Testis (tissue), 3 donors: ENCODE results near the gene MFAP3L. TPM values are rescaled to one million over a fixed set of nuclear protein-coding genes. Genes with fewer than 3 reads are reported as not detected.
A peak's percentile ranks its signal among the peaks of the same experiment; 100 is the strongest.

Source experiments
- DNase-seq: peaks from one replicate; pipeline ENCODE4 v3.0.0-alpha.2; 2019
- H3K27ac ChIP-seq, 2 donors: fragments of 200-600 bp; sonication (generic); one replicate each; pipeline ENCODE4 v1.5.1; 2019
- H3K27me3 ChIP-seq: fragments of 200-600 bp; sonication (generic); one replicate; pipeline ENCODE4 v1.5.1; 2019
- H3K36me3 ChIP-seq: fragments of 200-600 bp; sonication (generic); one replicate; pipeline ENCODE4 v1.5.1; 2017; ENCODE audit warnings: low read depth; ENCODE audit errors: missing control alignments
- H3K4me1 ChIP-seq: fragments of 200-600 bp; sonication (generic); one replicate; pipeline ENCODE4 v1.5.1; 2019
- H3K4me3 ChIP-seq, 2 donors: fragments of 200-600 bp; sonication (generic); one replicate each; pipeline ENCODE4 v1.5.1; 2017 to 2019
- H3K9me3 ChIP-seq: fragments of 200-600 bp; sonication (generic); one replicate; pipeline ENCODE4 v1.5.1; 2017
- POLR2A ChIP-seq: fragments of 450-650 bp; IDR thresholded peaks from one replicate; pipeline ENCODE4 v1.6.1; 2017; ENCODE audit warnings: antibody characterized with exemption, mild to moderate bottlenecking, moderate library complexity
- WGBS, 2 donors: methylation state at CpG; one replicate each; pipeline ENCODE4 v1.1.5; 2018; 5-methylcytosine and 5-hydroxymethylcytosine counted together
- intact Hi-C: fragments of 100-400 bp; cut with DNase I; formaldehyde crosslinking; loops from one replicate; pipeline ENCODE4 v1.15.1; 2023; ENCODE audit warnings: low total_unique reads
- polyA plus RNA-seq: library from polyadenylated mRNA; stranded (reverse); fragments of 350-450 nt; fragmentation: Illumina TruSeq; extraction: RNeasy Lipid Tissue Mini Kit (QIAGEN cat#74804); gene quantifications from one replicate; pipeline ENCODE4 v1.2.3, GENCODE V29; 2014; ENCODE audit warnings: low read depth, low replicate concordance; ENCODE audit not compliant: insufficient read depth
- total RNA-seq, 2 donors: library from RNA; depleted of rRNA; stranded (reverse); fragments of >200 nt; gene quantifications; one replicate each; pipeline ENCODE4 v1.2.3, GENCODE V29; 2016
- TF ChIP-seq, protein P1 (sequence below), 3 experiments: fragments of 450-650 bp in 2 of 3; fragments of 200-600 bp in 1 of 3; sonication (generic) in 1 of 3; IDR thresholded peaks; one replicate each; pipeline ENCODE4 v1.5.1; 2016 to 2019; ENCODE audit warnings: antibody characterized with exemption in 3 of 3, mild to moderate bottlenecking in 2 of 3, moderate library complexity in 1 of 3

Gene MFAP3L
- total and polyA plus RNA-seq, 3 donors from 2014 or later = 41.4 to 113 (median 78.6) TPM

DNA sequence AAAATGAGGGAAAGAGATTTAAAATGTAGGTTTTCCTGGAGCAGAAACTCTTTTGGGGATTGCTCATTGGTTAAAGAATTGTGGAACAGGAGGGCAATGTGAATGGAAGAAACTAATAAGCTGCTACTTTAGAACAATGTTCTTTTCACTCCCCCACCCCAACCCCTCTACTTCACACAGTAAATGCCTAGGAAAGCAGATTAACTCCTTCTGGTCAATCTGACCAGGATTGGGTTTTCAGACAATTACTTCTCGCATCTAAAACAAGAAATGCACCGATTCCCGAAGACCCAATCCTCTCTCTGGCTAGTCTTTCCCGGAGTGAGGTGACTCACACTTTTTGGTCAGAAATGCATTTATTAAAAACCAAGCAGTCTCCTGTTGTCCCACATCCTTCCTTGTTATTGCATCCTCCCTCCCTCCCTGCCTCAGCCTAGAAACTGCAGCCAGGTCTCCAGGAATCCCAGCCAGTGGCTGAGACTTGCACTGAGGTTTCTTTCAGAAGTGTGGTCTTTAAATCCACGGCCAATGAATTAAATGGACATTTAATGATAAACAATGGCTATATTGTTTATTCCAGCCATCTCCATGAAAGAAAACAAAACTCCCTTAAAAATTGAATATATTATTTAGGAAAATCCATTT is 21.4 kb downstream of the MFAP3L start:
- Histone ChIP-seq H3K27ac (no peak overlapping the region), H3K4me1 (peaks cover 3% of the 10 kb centered on the region), H3K9me3 (no peaks in the 10 kb centered on the region), H3K36me3 (no peaks in the 10 kb centered on the region), H3K27me3 (no peaks in the 10 kb centered on the region), H3K4me3 (no peak overlapping the region)
- no peak for DNase-seq
- TF ChIP-seq, protein P1, sequence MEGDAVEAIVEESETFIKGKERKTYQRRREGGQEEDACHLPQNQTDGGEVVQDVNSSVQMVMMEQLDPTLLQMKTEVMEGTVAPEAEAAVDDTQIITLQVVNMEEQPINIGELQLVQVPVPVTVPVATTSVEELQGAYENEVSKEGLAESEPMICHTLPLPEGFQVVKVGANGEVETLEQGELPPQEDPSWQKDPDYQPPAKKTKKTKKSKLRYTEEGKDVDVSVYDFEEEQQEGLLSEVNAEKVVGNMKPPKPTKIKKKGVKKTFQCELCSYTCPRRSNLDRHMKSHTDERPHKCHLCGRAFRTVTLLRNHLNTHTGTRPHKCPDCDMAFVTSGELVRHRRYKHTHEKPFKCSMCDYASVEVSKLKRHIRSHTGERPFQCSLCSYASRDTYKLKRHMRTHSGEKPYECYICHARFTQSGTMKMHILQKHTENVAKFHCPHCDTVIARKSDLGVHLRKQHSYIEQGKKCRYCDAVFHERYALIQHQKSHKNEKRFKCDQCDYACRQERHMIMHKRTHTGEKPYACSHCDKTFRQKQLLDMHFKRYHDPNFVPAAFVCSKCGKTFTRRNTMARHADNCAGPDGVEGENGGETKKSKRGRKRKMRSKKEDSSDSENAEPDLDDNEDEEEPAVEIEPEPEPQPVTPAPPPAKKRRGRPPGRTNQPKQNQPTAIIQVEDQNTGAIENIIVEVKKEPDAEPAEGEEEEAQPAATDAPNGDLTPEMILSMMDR (IDR thresholded peaks at IDR 0.05) = no peak
- TF ChIP-seq POLR2A = no peak
- 59 to 61% methylated on average over 5 of the region's 5 CpGs for WGBS, 2 donors
- intact Hi-C loops = no loop called here

DNA sequence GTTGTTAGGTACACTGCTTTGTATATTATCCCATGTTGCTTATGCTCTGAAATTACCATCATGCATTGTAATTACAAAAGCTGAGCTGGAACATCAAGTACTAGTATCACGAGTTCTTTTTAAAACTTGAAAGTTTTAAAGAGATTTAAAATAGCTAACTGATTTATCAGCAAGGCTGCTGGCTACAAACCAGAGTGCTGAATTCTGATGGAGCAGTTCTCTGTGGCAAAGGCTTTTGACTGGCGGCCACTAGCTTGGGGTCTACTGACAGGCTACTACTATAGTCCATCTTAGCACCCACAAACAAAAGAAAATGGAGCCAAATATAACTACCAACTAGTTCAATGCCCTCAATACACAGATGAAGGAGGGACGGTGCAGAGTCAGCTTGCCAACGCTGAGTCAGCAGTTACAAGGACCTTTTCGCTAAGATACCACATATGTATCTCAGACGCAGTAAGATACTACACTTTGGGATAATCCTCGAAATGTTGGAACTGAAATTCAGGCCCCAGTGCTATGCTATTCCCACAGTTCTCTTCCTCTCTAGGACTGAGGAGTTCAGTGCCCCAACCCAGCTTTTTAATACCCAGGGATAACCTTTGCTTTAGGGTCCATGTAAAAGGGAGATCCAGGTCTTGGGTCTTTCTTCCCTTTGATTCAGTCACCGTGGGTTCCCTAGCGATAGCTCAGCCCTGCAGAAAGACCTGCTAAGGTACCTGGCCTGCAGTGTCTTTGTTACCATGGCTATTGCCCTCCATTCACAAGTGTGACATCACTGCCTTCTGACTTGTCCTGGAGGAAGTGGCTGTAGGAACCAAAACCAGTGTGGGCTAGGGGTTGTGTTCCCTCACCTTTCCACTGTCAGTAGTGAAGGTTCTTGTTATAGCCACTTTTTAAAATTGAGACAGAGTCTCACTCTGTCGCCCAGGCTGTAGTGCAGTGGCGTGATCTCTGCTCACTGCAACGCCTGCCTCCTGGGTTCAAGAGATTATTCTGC is 22.8 kb downstream of the MFAP3L start:
- no peak overlapping the region for H3K4me3 ChIP-seq
- H3K27ac ChIP-seq = peak overlapping the region; percentile 43
- H3K36me3 ChIP-seq = no peaks in the 10 kb centered on the region
- DNase-seq = no peak
- H3K27me3 ChIP-seq = no peaks in the 10 kb centered on the region
- WGBS, 2 donors = 70 to 75% methylated on average over 12 of the region's 12 CpGs
- TF ChIP-seq, protein P1 (IDR thresholded peaks at IDR 0.05) = no peak
- TF ChIP-seq POLR2A = no peak
- intact Hi-C loops = no loop called here
- no peaks in the 10 kb centered on the region for H3K9me3 ChIP-seq
- H3K4me1 ChIP-seq = peaks cover 3% of the 10 kb centered on the region

DNA sequence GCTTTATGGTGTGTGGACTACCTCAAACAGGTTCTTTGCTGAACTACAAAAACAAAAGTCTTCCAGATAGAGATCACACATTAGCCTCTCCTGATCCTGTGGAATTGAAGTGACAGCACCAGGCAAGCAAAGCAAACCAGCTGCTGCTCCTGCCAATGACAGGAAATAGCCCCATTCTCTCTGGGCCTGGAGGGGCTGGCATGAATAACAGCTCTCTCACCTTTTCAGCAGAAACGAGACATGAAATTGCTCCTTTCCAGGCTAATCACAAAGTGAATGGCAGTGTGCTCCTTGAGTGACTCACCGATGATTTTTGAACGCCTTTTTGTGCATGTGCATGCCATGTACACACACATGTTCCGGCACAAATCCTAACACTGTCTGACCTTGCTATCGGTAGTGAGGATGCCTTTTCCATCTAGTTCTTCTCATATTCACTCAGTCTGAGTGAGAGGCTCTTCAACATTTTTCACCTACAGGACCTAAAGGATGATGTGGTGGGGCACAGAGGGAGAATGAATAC is 24.4 kb downstream of the MFAP3L start:
- DNase-seq = no peak
- peaks cover 3% of the 10 kb centered on the region for H3K4me1 ChIP-seq
- H3K27me3 ChIP-seq = no peaks in the 10 kb centered on the region
- H3K9me3 ChIP-seq = no peaks in the 10 kb centered on the region
- WGBS, 2 donors = 82 to 91% methylated on average over 5 of the region's 5 CpGs
- H3K4me3 ChIP-seq = no peak overlapping the region
- TF ChIP-seq POLR2A = no peak
- TF ChIP-seq, protein P1 (IDR thresholded peaks at IDR 0.05) = no peak
- no peaks in the 10 kb centered on the region for H3K36me3 ChIP-seq
- intact Hi-C loops = no loop called here
- H3K27ac ChIP-seq = no peak overlapping the region

DNA sequence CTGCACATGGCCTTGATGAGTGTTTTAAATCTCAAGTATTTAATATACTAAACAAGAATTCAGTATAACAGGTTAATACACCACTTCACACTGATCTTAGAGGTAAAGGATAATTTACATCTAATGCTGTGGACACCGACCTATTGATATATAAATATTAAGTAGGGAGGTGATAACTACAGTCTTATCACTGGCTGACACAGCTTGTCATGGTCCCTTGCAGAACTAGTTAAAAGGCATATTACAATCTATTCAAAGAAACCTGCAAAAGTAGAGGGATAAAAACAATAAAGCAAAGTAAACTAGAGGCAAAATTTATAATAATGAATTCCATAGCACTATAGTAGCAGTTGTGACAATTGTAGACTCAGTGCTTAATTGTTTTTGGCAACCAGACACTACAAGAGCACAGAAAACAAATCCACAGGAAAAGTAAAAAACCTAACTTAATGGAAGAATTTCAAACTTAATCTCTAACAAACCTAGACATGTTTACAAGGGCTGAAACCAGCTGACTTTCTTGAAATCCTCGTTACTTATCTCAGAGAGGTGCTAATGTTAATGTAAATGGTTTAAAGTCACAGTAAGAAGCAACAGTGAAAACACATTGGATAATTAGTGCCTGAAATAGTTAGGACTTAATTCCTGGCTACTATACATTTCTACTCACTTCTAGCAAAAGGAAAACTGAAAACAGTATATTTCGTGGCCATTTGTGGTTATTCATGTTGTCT is 25.0 kb downstream of the MFAP3L start:
- intact Hi-C loops = no loop called here
- no peak for TF ChIP-seq POLR2A
- TF ChIP-seq, protein P1 (IDR thresholded peaks at IDR 0.05) = no peak
- Histone ChIP-seq H3K36me3 (no peaks in the 10 kb centered on the region), H3K4me1 (peaks cover 3% of the 10 kb centered on the region), H3K27me3 (no peaks in the 10 kb centered on the region), H3K9me3 (no peaks in the 10 kb centered on the region), H3K4me3 (no peak overlapping the region), H3K27ac (no peak overlapping the region)
- no peak for DNase-seq
- 60 to 67% methylated on average over 3 of the region's 3 CpGs for WGBS, 2 donors
